Right lobe of liver (tissue), 6 donors: Measurements from ENCODE around the gene CA5B. TPM values are rescaled to one million over a fixed set of nuclear protein-coding genes. Genes with fewer than 3 reads are reported as not detected.
"Not testable (repeated sequence)": the region's sequence is repeated elsewhere in the genome, so short reads cannot be mapped to it uniquely, and the experiment has no call there.

Experiments
- ATAC-seq, 4 donors: fragments of 200-7000 bp; cut with Tn5 transposase; one replicate each; pipeline ENCODE4 v1.9.1; 2020; ENCODE audit warnings: mild to moderate bottlenecking in 4 of 4, moderate library complexity in 4 of 4
- DNase-seq, 3 donors: peaks; one replicate each; pipeline ENCODE4 v3.0.0-alpha.2; 2020
- H3K27ac ChIP-seq, 3 donors: fragments of 200-600 bp; one replicate each; pipeline ENCODE4 v1.8.0; 2022
- H3K27me3 ChIP-seq, 2 donors: fragments of 200-600 bp; one replicate each; pipeline ENCODE4 v1.8.0; 2022
- H3K36me3 ChIP-seq, 4 donors: fragments of 200-600 bp; sonication (generic) in 1 of 4; one replicate each; pipeline versions ENCODE4 v1.5.1 to v1.8.0; 2017 to 2022; ENCODE audit warnings: control low read depth in 1 of 4
- H3K4me1 ChIP-seq, 4 donors: fragments of 200-600 bp; sonication (generic) in 1 of 4; one replicate each; pipeline versions ENCODE4 v1.5.1 to v1.8.0; 2017 to 2022; ENCODE audit warnings: control low read depth in 1 of 4
- H3K4me3 ChIP-seq, 3 donors: fragments of 200-600 bp; one replicate each; pipeline ENCODE4 v1.8.0; 2022
- H3K9me3 ChIP-seq, 4 donors: fragments of 200-600 bp; sonication (generic) in 1 of 4; one replicate each; pipeline versions ENCODE4 v1.5.1 to v1.8.0; 2017 to 2022; ENCODE audit warnings: control low read depth in 1 of 4
- CTCF ChIP-seq, 4 donors: fragments of 200-600 bp in 3 of 4; fragments of 450-650 bp in 1 of 4; IDR thresholded peaks; one replicate each; pipeline versions ENCODE4 v1.5.1 to v1.8.0; 2016 to 2022; ENCODE audit warnings: antibody characterized with exemption in 4 of 4, mild to moderate bottlenecking in 2 of 4
- POLR2A ChIP-seq: fragments of 450-650 bp; IDR thresholded peaks from one replicate; pipeline ENCODE4 v1.6.1; 2017; ENCODE audit warnings: antibody characterized with exemption, mild to moderate bottlenecking
- WGBS: methylation state at CpG from one replicate; pipeline ENCODE4 v1.1.6; 2018; ENCODE audit warnings: low coverage, low lambda C conversion rate; ENCODE audit not compliant: insufficient coverage; ENCODE audit errors: missing lambda C conversion rate; 5-methylcytosine and 5-hydroxymethylcytosine counted together
- intact Hi-C, 2 donors: fragments of 100-400 bp; cut with DNase I; formaldehyde crosslinking; loops; one replicate each; pipeline versions ENCODE4 v1.11.2 to v1.14.1; 2022
- total RNA-seq, 6 experiments: library from RNA; depleted of rRNA in 2 of 6; stranded (reverse); fragments of >200 nt in 2 of 6; fragmentation: NEBNext Ultra II Directional in 3 of 6; extraction: Animal tissue kit (Norgen Biotek cat#: 25700) in 3 of 6; gene quantifications; one replicate each; pipeline versions ENCODE4 v1.1.0 to v1.2.4, GENCODE V29; 2016 to 2023
- donor health status: DM: no; HTN: yes; CAD: no.
- donor health status: DM: no; HTN: no; CAD: no.
- donor health status: DM: no; HTN: no; CAD: no.
- donor health status: DM: no; HTN: yes; CAD: no.
- donor health status: DM: no; HTN: yes; CAD: no.

CA5B gene
- total RNA-seq, 6 experiments from 2014 or later, result 1.5 to 4.3 (median 2.8) TPM

GRCh38 chrX:15723887-15724517 is 14.1 kb upstream of the CA5B start:
- Histone ChIP-seq H3K4me1 (no peaks in the 10 kb centered on the region), H3K9me3 (no peaks in the 10 kb centered on the region), H3K4me3 (no peak overlapping the region), H3K27ac (no peak overlapping the region), H3K27me3 (no peaks in the 10 kb centered on the region), H3K36me3 (no peaks in the 10 kb centered on the region)
- intact Hi-C loops, result no loop called here
- 56% methylated on average over 3 of the region's 3 CpGs for WGBS
- ATAC-seq, result no peak
- DNase-seq, result no peak
- no peak for TF ChIP-seq CTCF (IDR thresholded peaks at IDR 0.05)
- TF ChIP-seq POLR2A, result no peak

- 75% methylated on average over 1 of the region's 2 CpGs for WGBS
- DNase-seq, result no peak
- no peak for ATAC-seq
These were observed 13.2 kb upstream of the CA5B start for GRCh38 chrX:15724911-15725310.

GRCh38 chrX:15731368-15731767 is 6.7 kb upstream of the CA5B start:
- H3K4me3 ChIP-seq, intact Hi-C loops, H3K4me1 ChIP-seq, H3K27me3 ChIP-seq, ATAC-seq, DNase-seq, H3K36me3 ChIP-seq, H3K9me3 ChIP-seq, H3K27ac ChIP-seq: not testable (repeated sequence)
- WGBS, result 90% methylated on average over 3 of the region's 4 CpGs

More at GRCh38 chrX:15724911-15725310, 13.2 kb upstream of the CA5B start:
- TF ChIP-seq POLR2A (no peak), CTCF (IDR thresholded peaks at IDR 0.05) (no peak)
- H3K4me3 ChIP-seq, result no peak overlapping the region
- H3K27me3 ChIP-seq, result no peaks in the 10 kb centered on the region
- no peaks in the 10 kb centered on the region for H3K9me3 ChIP-seq
- H3K36me3 ChIP-seq, result no peaks in the 10 kb centered on the region
- H3K4me1 ChIP-seq, result no peaks in the 10 kb centered on the region
- no peak overlapping the region for H3K27ac ChIP-seq
- intact Hi-C loops, result no loop called here

GRCh38 chrX:15737190-15737958 is 696 bp upstream of the CA5B start:
- peak in 1 of 4 donors; percentile 11 for ATAC-seq
- intact Hi-C loops, result no loop called here

More at GRCh38 chrX:15737190-15737958, 696 bp upstream of the CA5B start:
- TF ChIP-seq POLR2A, result no peak
- TF ChIP-seq CTCF (IDR thresholded peaks at IDR 0.05), result no peak
- Histone ChIP-seq H3K4me1 (peaks cover 0 to 8% (median 0%) of the 10 kb centered on the region in 4 donors), H3K4me3 (peak overlapping the region; percentile 20 to 57 (median 22)), H3K36me3 (no peaks in the 10 kb centered on the region), H3K27ac (peak overlapping the region in 1 of 3 donors; percentile 13), H3K27me3 (no peaks in the 10 kb centered on the region), H3K9me3 (no peaks in the 10 kb centered on the region)
- DNase-seq, result no peak
- WGBS, result 8% methylated on average over 13 of the region's 14 CpGs
